HG02840 (cell line): Measurements from ENCODE around the gene PSAPL1.

Source experiments
- ATAC-seq: cut with Tn5 transposase; IDR thresholded peaks from one replicate; pipeline ENCODE4 v1.9.1; 2021; ENCODE audit warnings: mild to moderate bottlenecking, moderate library complexity, moderate number of reproducible peaks; ENCODE audit not compliant: unreplicated experiment, low FRiP score

PSAPL1 gene

DNA sequence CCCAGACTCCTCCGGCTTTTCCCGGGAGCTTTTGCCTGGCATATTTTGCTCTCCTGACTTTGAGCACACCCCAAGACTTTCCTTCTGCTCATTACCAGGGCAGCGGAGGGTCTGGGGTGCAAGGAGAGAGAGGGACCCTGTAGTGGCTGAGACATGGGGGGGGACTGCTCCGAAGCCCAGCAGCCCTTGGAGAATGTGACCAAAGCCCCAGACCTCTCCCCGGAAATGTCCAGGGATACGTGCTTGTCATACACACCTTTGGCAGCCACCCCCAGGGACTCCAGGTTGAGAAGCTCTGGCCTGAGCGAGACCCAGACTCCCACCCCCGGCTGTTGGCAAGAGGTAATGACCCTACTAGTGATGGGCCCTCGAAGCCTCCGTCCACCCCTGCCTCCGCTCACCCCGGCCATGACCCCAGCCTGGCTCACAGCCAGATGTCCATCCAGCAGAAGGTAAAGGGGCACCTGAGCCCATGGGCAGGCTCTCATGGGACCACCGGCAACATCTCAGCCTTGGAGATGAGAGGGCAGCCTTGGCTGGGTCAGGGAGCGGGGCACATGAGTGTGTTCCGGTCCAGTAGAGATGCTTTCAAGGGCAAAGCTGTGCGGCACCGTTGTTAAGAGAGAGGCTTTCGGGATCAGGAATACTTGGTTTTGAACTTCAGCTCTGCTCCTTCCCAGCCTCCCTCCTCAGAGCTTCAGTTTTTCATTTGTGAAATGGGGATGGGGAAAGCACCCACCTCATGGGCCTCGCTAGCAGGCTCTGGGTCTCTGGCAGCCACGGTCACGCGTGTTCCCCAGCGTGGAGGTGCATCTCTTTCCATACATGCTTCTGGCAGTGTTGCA, 2.0 kb downstream of the PSAPL1 start:
- ATAC-seq, result no peak

DNA sequence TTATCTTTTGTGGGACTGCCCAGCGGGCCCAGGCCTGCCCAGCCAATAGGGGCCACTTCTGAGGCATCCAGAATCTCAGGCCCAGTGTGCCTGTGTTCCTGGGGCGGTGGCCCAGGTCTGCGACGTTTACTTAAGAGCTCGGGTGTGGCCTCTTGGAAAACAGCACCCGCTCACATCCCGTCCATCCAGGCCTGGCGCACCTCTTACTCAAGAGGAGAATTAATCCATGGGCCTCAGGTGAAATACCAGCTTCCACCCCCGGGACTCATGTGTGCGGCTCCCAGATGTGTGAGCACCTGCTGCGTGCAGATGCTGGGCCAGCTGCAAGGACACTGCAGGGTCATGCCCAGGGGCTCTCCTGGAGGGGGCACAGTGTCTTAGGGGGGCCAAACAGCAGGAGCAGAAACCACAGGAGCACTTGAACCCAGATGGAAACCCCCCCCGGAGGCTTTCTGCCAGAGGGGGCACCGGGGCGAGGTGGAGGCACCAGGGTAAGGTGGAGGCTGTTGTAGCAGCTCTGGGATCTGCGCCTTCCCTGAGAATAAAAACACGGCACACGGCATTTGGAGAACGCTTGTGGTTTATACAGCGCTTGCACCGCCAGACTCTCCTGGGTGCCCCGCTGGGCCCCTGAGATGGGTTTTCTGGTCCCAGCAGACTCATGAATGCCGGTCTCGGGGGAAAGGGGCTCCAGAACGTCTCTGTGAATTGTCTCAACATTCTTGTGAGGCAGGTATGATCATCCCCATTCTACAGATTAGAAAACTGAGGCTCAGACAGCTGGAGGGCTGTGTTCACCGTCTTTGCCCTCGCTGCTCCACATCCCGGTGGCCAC, 2.8 kb downstream of the PSAPL1 start:
- ATAC-seq, result no peak

DNA sequence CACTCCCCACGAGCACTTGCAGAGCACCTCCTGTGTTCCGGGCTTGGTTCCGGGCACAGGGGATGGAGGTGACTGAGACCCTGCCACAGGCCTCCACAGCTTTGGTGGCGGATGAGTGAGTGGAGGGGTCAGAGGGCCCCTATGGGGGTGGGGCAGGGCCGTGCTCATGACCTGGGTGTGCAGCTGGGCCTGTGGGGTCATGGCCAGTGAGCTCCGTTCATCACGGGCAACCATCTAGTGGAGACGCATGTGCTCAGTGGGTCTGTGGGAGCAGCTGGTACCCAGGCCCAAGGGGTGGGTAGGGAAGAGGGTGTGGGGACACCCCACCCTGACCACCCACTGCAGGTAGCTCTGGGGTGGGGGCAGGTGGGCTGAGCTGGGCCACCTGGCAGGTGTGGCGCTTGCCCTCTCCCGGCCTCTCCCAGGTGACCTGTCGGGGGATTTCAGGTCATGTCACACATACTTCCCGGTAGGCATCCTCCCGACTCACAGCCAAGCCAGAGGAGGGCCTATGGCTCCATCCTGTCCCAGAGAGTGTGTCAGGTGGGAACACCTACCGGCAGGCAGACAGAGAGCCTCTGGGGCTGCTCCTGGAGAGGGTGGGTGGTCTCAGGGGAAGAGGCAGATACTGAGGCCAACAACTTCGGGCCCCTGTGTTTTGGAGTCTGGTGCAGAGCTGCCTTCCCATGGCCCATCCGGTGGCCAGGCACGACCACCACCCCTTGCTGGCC, 3.6 kb downstream of the PSAPL1 start:
- ATAC-seq, result no peak

DNA sequence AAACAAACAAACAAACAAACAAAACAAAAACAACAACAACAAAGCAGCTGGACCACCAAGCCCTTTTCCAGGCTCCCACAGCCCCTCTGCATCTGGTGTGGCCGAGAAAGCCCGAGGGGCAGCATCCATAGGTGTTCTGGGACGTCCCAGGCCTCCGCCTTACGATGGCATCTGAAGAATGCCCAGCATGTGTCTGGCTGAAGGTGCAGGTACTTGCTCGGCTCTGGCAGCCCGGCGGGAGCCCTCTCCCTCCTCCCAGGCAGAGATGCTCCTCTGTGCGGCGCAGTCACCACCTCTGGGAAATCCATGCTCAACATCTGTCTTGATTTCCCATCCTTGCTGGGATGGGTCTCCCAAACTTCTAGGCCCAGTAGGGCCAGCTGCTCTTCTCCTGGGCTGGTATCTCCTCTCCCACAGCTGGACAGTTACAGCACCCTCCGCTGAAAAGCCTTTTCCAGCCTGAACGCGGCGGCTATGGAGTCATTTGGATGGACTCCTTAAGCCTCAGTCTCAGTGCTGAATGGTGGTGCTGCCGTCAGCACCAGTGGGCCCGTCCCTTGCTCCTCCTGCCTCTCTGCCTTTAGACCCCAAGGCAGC, 4.3 kb downstream of the PSAPL1 start:
- ATAC-seq, result no peak

DNA sequence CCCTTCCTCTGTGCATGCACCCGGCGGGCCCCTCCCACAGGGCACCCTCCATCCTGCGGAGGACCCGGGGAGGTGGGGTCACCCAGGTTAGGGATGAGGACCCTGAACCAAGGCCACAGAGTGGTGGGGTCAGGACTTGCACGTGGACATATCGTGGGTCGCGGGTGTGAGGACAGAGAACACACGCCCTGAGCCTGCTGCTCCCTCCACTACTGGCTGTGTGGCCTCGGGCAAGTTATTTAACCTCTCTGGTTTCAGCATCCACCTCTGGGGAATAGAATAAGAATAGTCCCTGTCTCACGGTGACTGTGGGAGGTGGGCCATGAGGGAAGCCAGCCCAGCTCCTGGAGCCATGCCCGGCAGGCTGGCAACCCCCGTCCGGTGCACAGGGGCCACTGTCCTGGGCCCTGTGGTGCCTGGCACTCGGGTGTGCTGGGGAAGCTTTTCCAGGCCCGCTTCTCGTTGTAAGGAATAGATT, 5.1 kb downstream of the PSAPL1 start:
- ATAC-seq, result no peak

DNA sequence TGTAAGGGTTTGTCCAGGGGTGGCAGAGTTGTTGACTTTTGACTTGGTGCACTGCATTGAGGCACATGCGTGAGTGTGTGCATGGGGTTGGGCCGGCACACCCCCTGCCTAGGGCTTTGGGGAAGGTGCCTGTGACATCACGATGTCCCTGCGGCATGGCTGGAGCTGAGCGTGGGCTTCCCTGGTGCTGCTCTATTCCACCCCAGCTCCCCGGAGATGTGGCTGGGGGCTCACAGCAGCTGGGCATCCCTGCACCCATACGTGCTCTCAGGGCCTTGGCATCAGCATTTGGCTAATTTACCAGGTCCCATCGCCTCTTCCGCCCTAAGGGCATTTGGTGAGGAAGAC, 5.7 kb downstream of the PSAPL1 start:
- no peak for ATAC-seq

DNA sequence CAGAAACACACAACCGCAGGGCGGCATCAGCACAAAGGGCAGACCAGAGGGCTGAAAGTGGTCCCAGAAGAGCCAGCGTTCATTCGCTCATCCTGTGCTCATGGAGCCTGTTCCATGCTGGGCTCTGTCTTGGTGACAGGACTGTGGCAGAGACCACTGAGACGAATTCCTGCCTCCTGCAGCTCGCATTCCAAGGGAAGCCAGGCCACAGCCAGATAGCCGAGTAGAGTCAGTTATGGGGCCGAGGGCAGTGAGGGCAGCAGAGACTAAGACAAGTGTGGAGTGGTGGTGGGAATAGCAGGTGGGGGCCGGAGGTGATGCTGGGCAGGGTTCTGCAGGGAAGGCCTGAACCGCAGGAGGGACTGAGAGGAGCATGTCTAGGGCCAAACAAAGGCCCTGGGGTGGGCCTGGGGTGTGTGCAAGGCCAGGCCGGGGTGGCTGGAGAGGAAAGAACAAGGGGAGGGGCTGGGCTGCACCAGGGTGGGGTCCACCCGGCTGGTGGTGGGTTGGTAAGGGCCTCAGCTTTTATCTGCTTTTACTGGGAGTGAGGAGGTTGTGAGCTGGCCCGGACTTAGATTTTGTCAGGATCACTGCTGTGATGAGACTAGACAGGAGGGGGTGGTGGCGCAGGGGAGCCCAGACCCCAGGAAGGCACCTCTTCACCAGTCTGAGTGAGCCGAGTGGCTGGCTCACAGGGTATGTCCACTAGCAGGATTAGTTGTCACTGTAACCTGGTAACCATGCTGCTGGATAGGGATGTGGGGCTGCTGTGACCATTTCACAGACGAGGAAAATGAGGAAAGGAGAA, 6.3 kb downstream of the PSAPL1 start:
- no peak for ATAC-seq

DNA sequence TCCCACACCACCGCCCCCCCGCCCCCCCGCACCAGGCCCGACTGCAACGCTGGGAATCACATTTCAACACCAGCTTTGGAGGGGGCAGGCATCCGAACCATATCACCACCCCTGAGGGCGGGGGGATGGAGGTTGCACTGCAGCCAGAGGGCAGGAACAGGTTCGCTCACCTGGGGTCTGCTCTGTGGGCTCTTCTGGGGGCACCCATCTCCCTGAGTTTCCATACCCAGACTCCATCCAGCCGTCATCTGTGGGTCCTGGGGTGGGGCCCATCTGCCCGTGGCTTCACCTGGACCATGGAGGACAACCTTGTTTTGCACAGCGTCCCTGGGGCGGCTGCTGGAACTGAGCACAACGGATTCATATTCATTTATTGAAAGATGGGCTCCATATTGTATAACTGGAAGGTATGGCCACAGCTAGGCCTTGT, 6.9 kb downstream of the PSAPL1 start:
- no peak for ATAC-seq

DNA sequence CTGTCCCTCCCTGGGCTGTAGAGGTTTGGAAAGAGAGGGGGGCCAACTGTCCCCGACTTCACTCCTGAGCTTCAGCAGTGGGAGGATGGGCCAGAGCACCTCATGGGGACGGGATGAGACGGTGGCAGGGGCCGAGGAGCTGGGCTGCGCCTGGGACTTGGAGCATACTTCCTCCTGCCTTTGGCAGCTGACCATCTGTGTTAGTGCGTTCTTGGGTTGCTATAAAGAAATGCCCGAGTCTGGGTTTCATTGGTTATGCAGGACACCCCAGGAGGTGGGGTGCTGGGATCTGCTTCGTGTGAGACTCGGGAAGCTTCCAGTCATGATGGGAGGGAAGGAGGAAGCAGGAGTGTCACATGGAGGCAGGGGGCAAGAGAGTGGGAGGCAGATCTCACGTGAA, 7.4 kb downstream of the PSAPL1 start:
- no peak for ATAC-seq

DNA sequence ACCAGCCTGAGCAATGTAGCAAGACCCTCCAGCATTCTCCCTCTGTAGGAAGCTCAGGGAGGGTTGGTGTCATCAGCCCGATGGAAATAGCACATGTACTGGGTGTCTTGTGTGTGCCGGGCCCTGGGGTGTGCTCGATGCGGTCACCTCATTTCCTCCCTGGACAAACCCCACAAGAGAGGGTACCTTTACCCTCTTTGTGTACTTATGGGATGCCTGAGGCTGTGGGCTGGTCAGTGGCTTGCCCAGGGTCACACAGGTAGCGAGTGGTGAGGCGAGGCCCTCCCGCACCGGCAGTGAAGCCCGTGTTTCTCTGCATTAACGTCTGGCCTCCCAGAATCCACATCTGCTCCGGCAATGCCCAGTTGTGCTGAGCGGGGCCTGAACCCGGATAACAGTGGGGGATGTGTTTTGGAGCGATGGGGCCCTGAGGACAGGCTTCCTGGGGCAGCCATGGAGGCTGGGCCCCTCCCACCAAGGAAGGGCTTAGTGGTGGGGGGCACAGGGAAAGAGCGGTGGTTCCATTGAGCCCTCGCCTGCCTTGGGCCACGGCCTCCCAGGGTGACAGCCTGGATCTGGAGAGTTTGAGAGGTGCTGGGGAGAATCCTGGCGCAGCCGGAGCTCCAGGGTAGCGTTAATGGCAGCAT, 8.1 kb downstream of the PSAPL1 start:
- no peak for ATAC-seq

DNA sequence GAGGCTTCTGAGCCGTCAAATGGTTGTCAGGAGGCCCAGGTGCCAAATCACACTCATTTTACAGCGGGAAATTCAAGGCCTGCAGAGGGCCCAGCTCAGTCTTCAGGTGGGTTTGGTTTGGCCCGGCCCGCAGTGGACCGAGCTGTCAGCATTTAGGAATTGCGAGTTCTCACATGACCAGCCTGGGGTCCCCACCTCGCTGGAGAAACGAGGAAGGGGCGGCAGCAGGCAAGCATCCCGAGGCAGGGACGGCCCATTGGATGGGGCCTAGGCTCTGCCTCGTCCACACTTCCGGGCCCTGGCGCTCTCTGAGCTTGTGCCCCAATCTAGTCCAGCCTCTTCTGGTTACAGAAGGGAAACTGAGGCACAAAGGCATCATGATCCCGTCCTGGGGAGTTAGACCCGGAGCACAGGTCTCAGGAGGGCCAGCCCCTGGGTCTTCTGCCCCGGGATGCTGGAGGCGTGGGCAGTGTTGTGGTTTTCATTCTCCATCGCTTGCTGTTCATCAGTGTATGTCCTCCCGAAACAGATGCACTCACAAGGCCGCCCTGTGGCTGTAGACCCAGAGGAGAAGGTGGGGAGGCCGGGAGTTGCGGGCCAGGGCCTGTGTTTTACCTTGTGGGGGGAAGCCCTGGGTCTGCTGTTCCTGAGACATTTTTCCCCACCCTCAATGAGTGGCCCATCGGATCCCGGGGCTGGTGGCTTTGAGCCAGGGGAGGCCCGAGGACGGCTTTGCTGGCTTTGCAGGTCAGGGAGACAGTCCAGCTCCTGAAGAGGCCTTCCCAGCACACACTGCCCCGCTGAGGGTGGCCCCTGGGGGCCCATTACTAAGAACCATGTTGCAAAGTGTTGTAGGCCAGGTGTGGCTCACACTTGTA, 8.9 kb downstream of the PSAPL1 start:
- ATAC-seq, result no peak

DNA sequence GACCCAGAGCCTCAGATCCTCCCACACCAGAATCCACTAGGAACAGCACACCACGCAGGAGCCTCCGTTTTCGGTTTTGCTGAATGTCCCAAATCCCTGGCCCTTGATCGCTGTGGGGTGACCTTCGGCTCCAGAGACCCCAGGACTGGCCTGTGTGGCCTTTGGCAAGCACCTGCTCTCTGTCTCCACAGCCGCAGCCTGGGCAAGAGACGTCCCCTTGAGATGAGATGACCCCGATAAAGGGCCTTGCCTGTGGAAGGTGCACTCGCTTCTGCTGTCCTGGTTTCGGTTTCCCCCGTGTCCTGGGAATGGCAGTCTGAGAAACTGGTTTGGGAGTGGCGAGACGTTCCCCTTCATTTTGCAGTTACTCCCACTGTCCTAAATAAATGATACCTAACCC, 9.6 kb downstream of the PSAPL1 start:
- no peak for ATAC-seq

DNA sequence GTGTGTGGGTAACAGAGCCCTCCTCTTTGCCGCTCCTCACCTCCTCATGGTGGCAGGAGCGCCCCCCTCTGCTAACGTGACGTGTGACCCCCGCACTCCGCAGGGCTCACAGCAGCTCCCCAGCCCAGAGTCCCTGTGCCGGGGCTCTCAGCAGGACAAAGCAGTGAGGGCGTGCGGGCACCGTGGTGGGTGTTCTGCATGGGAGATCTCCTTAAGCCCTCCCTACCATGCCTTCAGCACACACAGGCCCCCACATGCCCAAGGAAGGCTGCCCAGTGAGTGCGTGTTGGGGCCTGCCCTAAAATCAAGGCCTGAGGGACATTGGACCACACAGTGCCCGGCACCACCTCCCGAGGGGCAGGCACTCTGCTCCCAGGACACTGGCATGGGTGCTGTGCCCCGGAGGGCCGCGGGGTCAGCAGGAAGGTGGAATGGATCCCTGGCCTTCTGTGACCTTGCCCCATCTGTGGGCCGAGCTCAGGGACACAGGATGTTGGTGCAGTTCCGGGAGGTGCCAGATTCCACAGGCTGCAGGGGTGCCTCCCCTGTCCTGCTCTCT, 10.1 kb downstream of the PSAPL1 start:
- ATAC-seq, result no peak

DNA sequence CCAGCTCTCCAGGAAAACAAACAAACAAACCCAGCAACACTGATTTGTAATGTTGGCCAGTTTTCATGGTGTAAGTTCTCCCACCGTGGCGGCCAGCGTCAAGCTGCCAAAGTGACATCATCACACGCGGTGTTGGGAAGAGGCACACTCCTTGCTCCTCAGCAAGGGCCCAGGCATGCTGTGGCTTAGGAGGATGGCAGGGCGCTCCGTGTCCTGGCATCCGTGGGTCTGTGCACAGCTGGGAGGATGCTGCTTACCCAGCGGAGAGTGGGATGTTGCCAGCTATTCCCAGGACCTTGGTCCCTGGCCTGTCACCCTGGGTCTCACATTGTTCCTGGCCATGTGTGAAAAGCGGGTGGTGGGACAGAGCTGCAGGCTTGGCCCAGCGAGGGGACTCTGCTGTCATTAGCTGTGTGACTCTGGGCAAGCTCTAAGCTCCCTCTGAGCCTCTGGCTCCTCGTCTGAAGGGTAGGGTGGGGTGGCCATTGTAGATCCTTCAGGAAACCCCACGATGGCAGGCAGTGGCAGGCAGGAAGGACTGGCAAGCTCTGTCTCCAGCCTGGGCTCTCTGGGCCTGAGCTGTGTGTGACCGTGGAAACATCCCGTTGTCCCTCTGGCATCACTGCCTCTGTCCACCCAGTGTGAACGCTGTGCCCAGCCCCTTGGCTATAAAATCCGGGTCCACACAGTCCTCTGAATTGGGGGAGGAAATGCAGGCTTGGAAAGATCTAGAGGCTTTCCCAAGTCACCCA, 10.8 kb downstream of the PSAPL1 start:
- no peak for ATAC-seq

DNA sequence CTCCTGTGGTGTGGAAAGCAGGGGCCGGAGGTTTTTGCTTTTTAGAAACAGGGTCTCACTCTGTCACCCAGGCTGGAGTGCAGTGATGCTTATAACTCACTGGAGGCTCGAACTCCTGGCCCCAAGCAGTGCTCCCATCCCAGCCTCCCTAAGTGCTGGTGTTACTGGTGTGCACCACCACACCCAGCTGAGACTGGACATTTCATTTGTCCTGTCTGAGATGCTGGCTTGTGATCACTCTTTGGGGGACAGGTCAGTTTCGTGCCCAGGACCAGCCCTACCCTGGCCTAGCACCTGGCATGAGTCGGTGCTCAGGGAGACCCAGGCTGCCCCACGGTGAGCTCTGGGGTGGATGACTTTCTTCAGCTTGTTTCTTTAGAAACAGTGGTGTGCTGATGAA, 11.3 kb downstream of the PSAPL1 start:
- ATAC-seq, result no peak

DNA sequence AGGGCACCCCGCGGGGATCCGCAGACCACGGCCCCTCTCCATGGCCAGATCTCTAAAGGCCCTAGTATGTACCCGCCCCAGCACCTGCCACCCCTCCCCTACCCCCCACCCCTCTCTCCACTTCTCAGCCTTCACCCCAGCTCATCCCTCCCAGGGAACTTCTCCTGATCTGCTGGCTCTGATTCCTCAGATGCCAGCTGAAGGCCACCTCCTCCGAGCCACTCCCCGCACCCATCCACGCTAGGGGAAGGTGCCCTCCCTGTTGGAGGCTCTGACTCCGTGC, 11.9 kb downstream of the PSAPL1 start:
- no peak for ATAC-seq

DNA sequence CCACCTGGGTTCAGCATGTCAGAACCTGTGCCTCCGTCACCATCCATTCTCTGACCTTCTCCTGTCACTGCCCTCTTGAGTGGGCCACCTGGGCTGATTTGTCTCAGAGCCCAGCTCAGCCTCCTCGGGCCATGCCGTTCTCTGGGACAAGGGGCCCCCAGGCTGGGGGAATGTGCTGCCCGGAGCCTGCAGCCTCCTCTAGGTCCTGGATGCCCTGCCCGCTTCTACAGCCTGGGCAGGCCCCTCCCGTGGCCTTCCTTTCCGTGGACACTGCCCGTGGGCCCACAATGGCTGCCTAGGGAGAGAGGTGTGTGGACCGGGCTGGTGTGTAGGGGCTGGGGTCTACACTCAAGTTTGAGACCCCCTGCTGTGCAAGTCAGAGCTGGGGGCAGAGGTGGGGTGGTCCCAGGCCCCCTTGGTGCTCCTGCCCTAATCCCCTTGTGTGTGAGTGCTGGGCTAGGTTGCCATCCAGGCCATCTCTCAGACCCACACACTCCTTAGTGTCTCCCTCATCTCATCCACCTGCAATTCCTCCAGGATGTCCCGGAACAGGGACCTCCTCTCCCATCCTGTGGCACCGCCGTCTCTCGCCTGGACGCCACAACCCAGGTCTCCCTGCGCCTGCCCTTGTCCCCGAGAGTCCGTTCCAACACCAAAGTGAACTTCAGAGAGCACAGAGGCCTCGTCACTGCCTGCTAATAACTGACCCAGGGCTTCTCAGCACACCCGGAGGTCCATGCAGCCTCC, 12.4 kb downstream of the PSAPL1 start:
- no peak for ATAC-seq
